Chondrocyte (in vitro differentiated cells): ENCODE results near the gene TSPAN5. TPM values are rescaled to one million over a fixed set of nuclear protein-coding genes. Genes with fewer than 3 reads are reported as not detected.

Experiments used
- DNase-seq: peaks from one replicate; pipeline ENCODE4 v3.0.0; 2021; ENCODE audit warnings: mixed read lengths, low spot score
- H3K27ac Mint-ChIP-seq: one replicate; pipeline ENCODE4 v1.8.0; 2021; ENCODE audit warnings: mild to moderate bottlenecking, moderate library complexity, mixed read lengths; ENCODE audit not compliant: unreplicated experiment
- H3K27me3 Mint-ChIP-seq: 2 replicates; pipeline ENCODE4 v1.8.0; 2021; ENCODE audit warnings: low read depth, mixed read lengths
- H3K36me3 Mint-ChIP-seq: 2 replicates; pipeline ENCODE4 v1.8.0; 2021; ENCODE audit warnings: low read depth, mixed read lengths
- H3K4me1 Mint-ChIP-seq: 2 replicates; pipeline ENCODE4 v1.8.0; 2021; ENCODE audit warnings: low read depth, mild to moderate bottlenecking, mixed read lengths
- H3K4me3 Mint-ChIP-seq: one replicate; pipeline ENCODE4 v1.8.0; 2021; ENCODE audit warnings: mild to moderate bottlenecking, moderate library complexity, mixed read lengths; ENCODE audit not compliant: unreplicated experiment
- H3K9me3 Mint-ChIP-seq: 2 replicates; pipeline ENCODE4 v1.8.0; 2021; ENCODE audit warnings: low read depth, mixed read lengths
- total RNA-seq: library from RNA; stranded (reverse); gene quantifications from 3 replicates; pipeline ENCODE4 v1.2.1, GENCODE V29; 2021
- TF ChIP-seq, protein P1 (sequence below): fragments of 200-600 bp; sonication (generic); IDR thresholded peaks from 2 replicates; pipeline ENCODE4 v1.5.0; 2021; ENCODE audit warnings: antibody characterized with exemption, mild to moderate bottlenecking, moderate library complexity

The TSPAN5 gene
- total RNA-seq, 1 donor from 2014 or later, result 55.5 TPM

DNA sequence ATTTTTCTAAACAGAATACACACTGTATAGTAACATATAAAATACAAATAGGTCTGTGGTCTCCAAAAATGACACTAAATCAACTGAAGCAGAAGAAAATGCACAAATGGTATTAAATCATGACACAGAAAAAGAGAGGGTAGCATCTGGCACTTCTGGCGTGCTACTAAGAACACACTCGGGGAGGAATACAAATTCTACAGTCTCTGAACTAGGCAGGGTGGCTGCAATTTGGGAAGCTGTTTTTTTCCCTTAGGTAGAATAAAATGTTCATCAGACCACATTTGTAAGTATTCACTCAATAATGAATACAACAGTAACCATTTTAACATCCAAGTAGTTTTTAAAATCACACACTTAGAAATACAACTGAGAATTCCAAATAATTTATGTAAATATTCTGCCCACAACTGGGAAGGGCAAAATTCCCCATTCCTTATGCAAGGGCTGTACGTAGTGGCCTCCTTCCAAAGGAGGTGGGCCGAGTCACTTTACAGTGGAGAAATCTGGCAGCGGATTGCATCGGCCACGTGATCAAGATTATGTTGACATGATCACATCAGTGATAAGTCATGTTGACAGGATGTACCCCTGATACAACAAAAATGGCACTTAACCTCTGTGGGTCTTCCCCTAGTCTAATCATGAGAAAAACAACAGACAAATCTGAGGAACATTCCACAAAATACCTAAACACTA lies 101.1 kb downstream of the TSPAN5 start:
- no peaks in the 10 kb centered on the region for H3K9me3 Mint-ChIP-seq
- TF ChIP-seq, protein P1, sequence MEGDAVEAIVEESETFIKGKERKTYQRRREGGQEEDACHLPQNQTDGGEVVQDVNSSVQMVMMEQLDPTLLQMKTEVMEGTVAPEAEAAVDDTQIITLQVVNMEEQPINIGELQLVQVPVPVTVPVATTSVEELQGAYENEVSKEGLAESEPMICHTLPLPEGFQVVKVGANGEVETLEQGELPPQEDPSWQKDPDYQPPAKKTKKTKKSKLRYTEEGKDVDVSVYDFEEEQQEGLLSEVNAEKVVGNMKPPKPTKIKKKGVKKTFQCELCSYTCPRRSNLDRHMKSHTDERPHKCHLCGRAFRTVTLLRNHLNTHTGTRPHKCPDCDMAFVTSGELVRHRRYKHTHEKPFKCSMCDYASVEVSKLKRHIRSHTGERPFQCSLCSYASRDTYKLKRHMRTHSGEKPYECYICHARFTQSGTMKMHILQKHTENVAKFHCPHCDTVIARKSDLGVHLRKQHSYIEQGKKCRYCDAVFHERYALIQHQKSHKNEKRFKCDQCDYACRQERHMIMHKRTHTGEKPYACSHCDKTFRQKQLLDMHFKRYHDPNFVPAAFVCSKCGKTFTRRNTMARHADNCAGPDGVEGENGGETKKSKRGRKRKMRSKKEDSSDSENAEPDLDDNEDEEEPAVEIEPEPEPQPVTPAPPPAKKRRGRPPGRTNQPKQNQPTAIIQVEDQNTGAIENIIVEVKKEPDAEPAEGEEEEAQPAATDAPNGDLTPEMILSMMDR, result no peak
- DNase-seq, result no peak
- H3K4me3 Mint-ChIP-seq, result no peak overlapping the region
- peaks cover 61% of the 10 kb centered on the region for H3K4me1 Mint-ChIP-seq
- no peaks in the 10 kb centered on the region for H3K36me3 Mint-ChIP-seq
- H3K27ac Mint-ChIP-seq, result peak overlapping the region; percentile 74
- no peaks in the 10 kb centered on the region for H3K27me3 Mint-ChIP-seq

- H3K9me3 Mint-ChIP-seq, result no peaks in the 10 kb centered on the region
- no peak overlapping the region for H3K4me3 Mint-ChIP-seq
- no peak for DNase-seq
- TF ChIP-seq, protein P1, result no peak
- H3K4me1 Mint-ChIP-seq, result peaks cover 61% of the 10 kb centered on the region
- peak overlapping the region; percentile 68 for H3K27ac Mint-ChIP-seq
- no peaks in the 10 kb centered on the region for H3K27me3 Mint-ChIP-seq
- H3K36me3 Mint-ChIP-seq, result peaks cover 5% of the 10 kb centered on the region
These were observed 102.0 kb downstream of the TSPAN5 start for GRCh38 chr4:98556451-98556850.

DNA sequence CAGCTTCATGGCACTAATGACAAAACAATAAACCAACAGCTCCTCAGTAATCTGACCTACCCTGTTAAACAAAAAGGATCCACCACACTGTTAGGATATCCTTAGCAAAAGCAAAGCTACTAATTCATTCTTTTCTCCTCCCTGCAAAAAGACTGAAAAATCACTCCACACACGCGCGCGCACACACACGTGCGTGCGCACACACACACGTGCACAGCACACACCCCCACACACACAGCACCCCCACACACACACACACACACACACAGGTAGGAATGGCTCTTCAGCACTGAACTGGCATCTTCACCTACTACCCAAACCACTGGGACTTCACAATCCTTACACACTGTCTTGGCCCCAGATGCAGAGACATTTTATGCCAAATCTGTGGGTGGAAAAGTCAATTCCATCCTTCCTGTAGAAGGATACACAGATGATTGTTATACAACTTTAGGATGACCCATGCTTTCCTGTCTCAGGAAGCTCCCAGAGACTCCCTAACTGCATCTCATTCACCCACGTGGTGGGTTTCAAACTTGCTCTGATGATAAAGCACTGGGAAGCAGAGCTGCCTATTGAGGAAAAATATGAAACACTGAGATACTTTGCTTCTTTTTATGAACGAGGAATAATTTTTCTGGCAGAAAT lies 102.5 kb downstream of the TSPAN5 start:
- Mint-ChIP-seq H3K27ac (peak overlapping the region; percentile 59), H3K36me3 (peaks cover 7% of the 10 kb centered on the region), H3K4me1 (peaks cover 61% of the 10 kb centered on the region), H3K9me3 (no peaks in the 10 kb centered on the region), H3K27me3 (no peaks in the 10 kb centered on the region), H3K4me3 (no peak overlapping the region)
- DNase-seq, result no peak
- TF ChIP-seq, protein P1, result no peak

GRCh38 chr4:98546910-98547594 lies 111.4 kb downstream of the TSPAN5 start:
- Mint-ChIP-seq H3K36me3 (peaks cover 10% of the 10 kb centered on the region), H3K27me3 (no peaks in the 10 kb centered on the region), H3K4me1 (peaks cover 37% of the 10 kb centered on the region), H3K27ac (peak overlapping the region; percentile 83), H3K4me3 (peak overlapping the region; percentile 28), H3K9me3 (peaks cover 3% of the 10 kb centered on the region)
- TF ChIP-seq, protein P1, result no peak
- no peak for DNase-seq

DNA sequence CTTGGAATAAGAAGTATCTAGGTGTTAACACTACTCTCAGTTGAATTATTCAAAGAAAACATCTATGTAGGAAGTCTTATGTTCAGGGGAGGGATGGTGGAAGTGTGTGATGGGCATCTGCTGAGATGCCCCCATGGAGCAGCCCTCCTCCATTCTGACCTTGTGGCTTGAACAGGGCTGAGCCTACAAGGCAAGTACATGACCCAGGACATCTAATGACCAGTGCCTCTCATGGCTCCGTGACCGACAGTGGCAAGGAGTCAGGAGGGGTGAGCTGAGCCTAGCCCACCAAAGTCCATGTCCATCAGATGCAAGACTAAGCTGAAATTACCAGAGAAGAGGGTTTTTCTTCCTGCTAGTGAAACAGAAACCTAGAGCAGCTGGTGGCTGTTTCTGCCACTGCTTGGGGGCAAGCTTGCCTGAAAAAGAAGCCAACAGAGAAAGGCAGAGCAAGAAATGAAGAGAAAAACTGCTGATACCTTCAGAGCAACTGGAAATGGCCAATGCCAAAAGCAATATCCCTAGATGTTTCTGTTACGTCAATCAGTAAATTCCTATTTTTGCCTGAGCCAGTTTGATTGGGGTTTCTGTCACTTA lies 113.5 kb downstream of the TSPAN5 start:
- Mint-ChIP-seq H3K27me3 (no peaks in the 10 kb centered on the region), H3K36me3 (peaks cover 1% of the 10 kb centered on the region), H3K9me3 (no peaks in the 10 kb centered on the region), H3K4me1 (peaks cover 37% of the 10 kb centered on the region), H3K27ac (peak overlapping the region; percentile 56), H3K4me3 (no peak overlapping the region)
- TF ChIP-seq, protein P1, result no peak
- DNase-seq, result no peak
